Measurements from ENCODE around the gene CCL17.

CCL17 gene

GRCh38 chr16:57426356-57426755 lies 21.8 kb downstream of the CCL17 start:
- Histone ChIP-seq H3K4me3 (ENCODE audit: low read length) (no peak overlapping the region), H3K4me2 (ENCODE audit: low read length) (no peak overlapping the region), H3F3A (ENCODE audit: control insufficient read depth, insufficient read depth) (peaks cover 4% of the 10 kb centered on the region; the same call in 1 of the 2 replicates), H3K36me3 (ENCODE audit: control insufficient read depth, low read length) (peaks cover 33% of the 10 kb centered on the region), H4K20me1 (ENCODE audit: control insufficient read depth, insufficient read depth, low read depth, low read length) (no peaks in the 10 kb centered on the region), H3K27me3 (ENCODE audit: control insufficient read depth, low read length) (no peaks in the 10 kb centered on the region), H3K27ac (ENCODE audit: low read depth, low read length) (no peak overlapping the region), H3K4me1 (ENCODE audit: control insufficient read depth, low read length) (peaks cover 10% of the 10 kb centered on the region; the same call in 1 of the 2 replicates), H3K9me3 (ENCODE audit: control insufficient read depth, insufficient read depth, low read length) (no peaks in the 10 kb centered on the region), H3K9me2 (replicated peaks; ENCODE audit: control insufficient read depth, low read length) (no peaks in the 10 kb centered on the region), H3K79me2 (ENCODE audit: control insufficient read depth, low read length) (no peaks in the 10 kb centered on the region)
- TF ChIP-seq EZH2phosphoT487 (IDR thresholded peaks at IDR 0.05; ENCODE audit: borderline replicate concordance, low read length) (no peak), CTCF (IDR thresholded peaks at IDR 0.05; ENCODE audit: low read depth, low read length, poor library complexity, severe bottlenecking) (no peak)

GRCh38 chr16:57427307-57427706 lies 22.7 kb downstream of the CCL17 start:
- Histone ChIP-seq H3K79me2 (ENCODE audit: control insufficient read depth, low read length) (no peaks in the 10 kb centered on the region), H3F3A (ENCODE audit: control insufficient read depth, insufficient read depth) (peaks cover 4% of the 10 kb centered on the region; the same call in 1 of the 2 replicates), H3K9me3 (ENCODE audit: control insufficient read depth, insufficient read depth, low read length) (no peaks in the 10 kb centered on the region), H3K4me1 (ENCODE audit: control insufficient read depth, low read length) (peaks cover 8% of the 10 kb centered on the region; the same call in 1 of the 2 replicates), H3K4me2 (ENCODE audit: low read length) (no peak overlapping the region), H3K27ac (ENCODE audit: low read depth, low read length) (no peak overlapping the region), H4K20me1 (ENCODE audit: control insufficient read depth, insufficient read depth, low read depth, low read length) (no peaks in the 10 kb centered on the region), H3K36me3 (ENCODE audit: control insufficient read depth, low read length) (peaks cover 41% of the 10 kb centered on the region), H3K9me2 (replicated peaks; ENCODE audit: control insufficient read depth, low read length) (no peaks in the 10 kb centered on the region), H3K27me3 (ENCODE audit: control insufficient read depth, low read length) (no peaks in the 10 kb centered on the region), H3K4me3 (ENCODE audit: low read length) (no peak overlapping the region)
- TF ChIP-seq EZH2phosphoT487 (IDR thresholded peaks at IDR 0.05; ENCODE audit: borderline replicate concordance, low read length) (no peak), CTCF (IDR thresholded peaks at IDR 0.05; ENCODE audit: low read depth, low read length, poor library complexity, severe bottlenecking) (no peak)

GRCh38 chr16:57427824-57428223 lies 23.3 kb downstream of the CCL17 start:
- Histone ChIP-seq H3K4me3 (ENCODE audit: low read length) (no peak overlapping the region), H3K9me3 (ENCODE audit: control insufficient read depth, insufficient read depth, low read length) (no peaks in the 10 kb centered on the region), H3K4me2 (ENCODE audit: low read length) (no peak overlapping the region), H3K27me3 (ENCODE audit: control insufficient read depth, low read length) (no peaks in the 10 kb centered on the region), H3K27ac (ENCODE audit: low read depth, low read length) (no peak overlapping the region), H4K20me1 (ENCODE audit: control insufficient read depth, insufficient read depth, low read depth, low read length) (no peaks in the 10 kb centered on the region), H3K9me2 (replicated peaks; ENCODE audit: control insufficient read depth, low read length) (no peaks in the 10 kb centered on the region), H3K79me2 (ENCODE audit: control insufficient read depth, low read length) (no peaks in the 10 kb centered on the region), H3K4me1 (ENCODE audit: control insufficient read depth, low read length) (peaks cover 3% of the 10 kb centered on the region; the same call in 1 of the 2 replicates), H3K36me3 (ENCODE audit: control insufficient read depth, low read length) (peaks cover 46% of the 10 kb centered on the region), H3F3A (ENCODE audit: control insufficient read depth, insufficient read depth) (no peaks in the 10 kb centered on the region)
- no peak for TF ChIP-seq CTCF (IDR thresholded peaks at IDR 0.05; ENCODE audit: low read depth, low read length, poor library complexity, severe bottlenecking)
- no peak for TF ChIP-seq EZH2phosphoT487 (IDR thresholded peaks at IDR 0.05; ENCODE audit: borderline replicate concordance, low read length)
